Neural cell (in vitro differentiated cells): ENCODE data around the gene LAPTM5. TPM values are rescaled to one million over a fixed set of nuclear protein-coding genes. Genes with fewer than 3 reads are reported as not detected.

ENCODE experiments used
- H2AFZ ChIP-seq: fragments of 200-600, 300-800 bp; sonication (generic), shearing (Covaris generic); 2 replicates; pipeline ENCODE4 v1.6.0; 2014; ENCODE audit warnings: low read depth, mild to moderate bottlenecking, antibody characterized with exemption, low read length, moderate library complexity
- H3F3A ChIP-seq: fragments of 200-600 bp; shearing (Covaris generic); 2 replicates; pipeline ENCODE4 v1.6.1; 2016; ENCODE audit warnings: mild to moderate bottlenecking, moderate library complexity, mixed read lengths, antibody characterized with exemption, low read length; ENCODE audit not compliant: insufficient read depth, poor library complexity, severe bottlenecking
- H3K27ac ChIP-seq: fragments of 200-600, 300-800 bp; sonication (generic), shearing (Covaris generic); 2 replicates; pipeline ENCODE4 v1.5.1; 2014; ENCODE audit warnings: mild to moderate bottlenecking, low read length, moderate library complexity
- H3K27me3 ChIP-seq: fragments of 300-800, 200-600 bp; sonication (generic), shearing (Covaris generic); 2 replicates; pipeline ENCODE4 v1.6.0; 2014; ENCODE audit warnings: mild to moderate bottlenecking, low read depth, low read length, moderate library complexity; ENCODE audit not compliant: insufficient read depth
- H3K36me3 ChIP-seq: fragments of 300-800, 200-600 bp; sonication (generic), shearing (Covaris generic); 2 replicates; pipeline ENCODE4 v1.5.1; 2014; ENCODE audit warnings: mild to moderate bottlenecking, antibody characterized with exemption, low read length, moderate library complexity; ENCODE audit not compliant: insufficient read depth
- H3K4me2 ChIP-seq: fragments of 300-800, 200-600 bp; sonication (generic), shearing (Covaris generic); 2 replicates; pipeline ENCODE4 v1.6.0; 2014; ENCODE audit warnings: mild to moderate bottlenecking, low read length
- H3K4me3 ChIP-seq: fragments of 300-800, 200-600 bp; sonication (generic), shearing (Covaris generic); 2 replicates; pipeline ENCODE4 v1.5.1; 2014; ENCODE audit warnings: mild to moderate bottlenecking, low read length, moderate library complexity
- H3K79me2 ChIP-seq: fragments of 200-600 bp; shearing (Covaris generic); replicated peaks from 2 replicates; pipeline ENCODE4 v1.6.0; 2014; ENCODE audit warnings: mild to moderate bottlenecking, low read length, moderate library complexity; ENCODE audit not compliant: insufficient read depth
- H3K9ac ChIP-seq: fragments of 300-800, 200-600 bp; sonication (generic), shearing (Covaris generic); 2 replicates; pipeline ENCODE4 v1.6.1; 2016; ENCODE audit warnings: mild to moderate bottlenecking, low read length, mixed read lengths
- H3K9me2 ChIP-seq: fragments of 200-600 bp; shearing (Covaris generic); 2 replicates; pipeline ENCODE4 v1.6.1; 2016; ENCODE audit warnings: mild to moderate bottlenecking, low read length, mixed read lengths; ENCODE audit not compliant: insufficient read depth
- H3K9me3 ChIP-seq: fragments of 200-600, 300-800 bp; sonication (generic), shearing (Covaris generic); 2 replicates; pipeline ENCODE4 v1.6.1; 2016; ENCODE audit warnings: mild to moderate bottlenecking, mixed run types, low read length, moderate library complexity, mixed read lengths
- H4K20me1 ChIP-seq: fragments of 200-600 bp; shearing (Covaris generic); 2 replicates; pipeline ENCODE4 v1.6.1; 2016; ENCODE audit warnings: mild to moderate bottlenecking, mixed run types; ENCODE audit not compliant: insufficient read depth
- CTCF ChIP-seq: fragments of 450-650 bp; IDR thresholded peaks from 2 replicates; pipeline ENCODE4 v1.5.1; 2014; ENCODE audit warnings: antibody characterized with exemption, mild to moderate bottlenecking, moderate library complexity; ENCODE audit not compliant: poor library complexity, severe bottlenecking
- EP300 ChIP-seq: fragments of 450-650 bp; conservative IDR thresholded peaks from 2 replicates; pipeline ENCODE4 v1.6.1; 2014; ENCODE audit warnings: antibody characterized with exemption, mild to moderate bottlenecking, moderate library complexity; ENCODE audit not compliant: poor library complexity, severe bottlenecking
- EZH2 ChIP-seq: fragments of 200-600, 300-800 bp; shearing (Covaris generic), sonication (generic); IDR thresholded peaks from 2 replicates; pipeline ENCODE4 v1.6.1; 2014; ENCODE audit warnings: antibody characterized with exemption, low read length, borderline replicate concordance, mild to moderate bottlenecking; ENCODE audit not compliant: insufficient read depth, poor library complexity, severe bottlenecking
- MXI1 ChIP-seq: fragments of 450-650 bp; conservative IDR thresholded peaks from 2 replicates; pipeline ENCODE4 v1.6.1; 2014; ENCODE audit warnings: antibody characterized with exemption, mild to moderate bottlenecking; ENCODE audit not compliant: poor library complexity, severe bottlenecking
- POLR2AphosphoS5 ChIP-seq: IDR thresholded peaks from 2 replicates; pipeline ENCODE4 v1.6.1; 2012
- RAD21 ChIP-seq: fragments of 450-650 bp; conservative IDR thresholded peaks from 2 replicates; pipeline ENCODE4 v1.6.1; 2014; ENCODE audit warnings: antibody characterized with exemption, mild to moderate bottlenecking, moderate library complexity
- REST ChIP-seq: IDR thresholded peaks from 2 replicates; pipeline ENCODE4 v1.6.1; 2012; ENCODE audit warnings: borderline replicate concordance
- SMC3 ChIP-seq: fragments of 450-650 bp; conservative IDR thresholded peaks from 2 replicates; pipeline ENCODE4 v1.6.1; 2014; ENCODE audit warnings: antibody characterized with exemption, mild to moderate bottlenecking, moderate library complexity; ENCODE audit not compliant: poor library complexity
- TAF1 ChIP-seq: IDR thresholded peaks from 2 replicates; pipeline ENCODE4 v1.6.1; 2012; ENCODE audit warnings: low read depth
- polyA plus RNA-seq: library from polyadenylated mRNA; depleted of rRNA; stranded (reverse); fragments of >200 nt; gene quantifications from 2 replicates; pipeline ENCODE4 v1.2.3, GENCODE V29; 2014

The LAPTM5 gene
- polyA plus RNA-seq, 1 donor from 2014 or later, result 0.12 TPM

GRCh38 chr1:30698401-30698981, 59.1 kb downstream of the LAPTM5 start:
- TF ChIP-seq POLR2AphosphoS5 (no peak), EZH2 (no peak), MXI1 (no peak)
- Histone ChIP-seq H3K27me3 (no peaks in the 10 kb centered on the region), H3K36me3 (no peaks in the 10 kb centered on the region), H2AFZ (no peak overlapping the region), H3K4me2 (no peak overlapping the region), H3K79me2 (no peaks in the 10 kb centered on the region), H3K9me2 (no peaks in the 10 kb centered on the region), H3K27ac (no peak overlapping the region), H4K20me1 (no peaks in the 10 kb centered on the region), H3K4me3 (no peak overlapping the region), H3K9me3 (no peaks in the 10 kb centered on the region), H3K9ac (no peak overlapping the region), H3F3A (no peaks in the 10 kb centered on the region)

- TF ChIP-seq MXI1 (no peak), REST (no peak), POLR2AphosphoS5 (no peak), EZH2 (no peak), TAF1 (no peak), EP300 (no peak), SMC3 (no peak), CTCF (no peak), RAD21 (no peak)
- H3K27ac ChIP-seq, result no peak overlapping the region
- H3F3A ChIP-seq, result no peaks in the 10 kb centered on the region
- H3K27me3 ChIP-seq, result no peaks in the 10 kb centered on the region
- no peaks in the 10 kb centered on the region for H3K9me2 ChIP-seq
- no peaks in the 10 kb centered on the region for H3K9me3 ChIP-seq
- H4K20me1 ChIP-seq, result no peaks in the 10 kb centered on the region
- H3K4me3 ChIP-seq, result no peak overlapping the region
- no peak overlapping the region for H3K4me2 ChIP-seq
- H3K36me3 ChIP-seq, result no peaks in the 10 kb centered on the region
- no peak overlapping the region for H2AFZ ChIP-seq
- H3K9ac ChIP-seq, result no peak overlapping the region
- no peaks in the 10 kb centered on the region for H3K79me2 ChIP-seq
These were observed 59.8 kb downstream of the LAPTM5 start for GRCh38 chr1:30697571-30698376.
